Hepatic stellate cell (primary cell): Measurements from ENCODE around the gene PAQR5.
"Not testable (repeated sequence)": the region's sequence is repeated elsewhere in the genome, so short reads cannot be mapped to it uniquely, and the experiment has no call there.

Experiments
- DNase-seq: peaks from one replicate; pipeline ENCODE4 v3.0.0; 2011; ENCODE audit warnings: low spot score

Gene PAQR5

DNA sequence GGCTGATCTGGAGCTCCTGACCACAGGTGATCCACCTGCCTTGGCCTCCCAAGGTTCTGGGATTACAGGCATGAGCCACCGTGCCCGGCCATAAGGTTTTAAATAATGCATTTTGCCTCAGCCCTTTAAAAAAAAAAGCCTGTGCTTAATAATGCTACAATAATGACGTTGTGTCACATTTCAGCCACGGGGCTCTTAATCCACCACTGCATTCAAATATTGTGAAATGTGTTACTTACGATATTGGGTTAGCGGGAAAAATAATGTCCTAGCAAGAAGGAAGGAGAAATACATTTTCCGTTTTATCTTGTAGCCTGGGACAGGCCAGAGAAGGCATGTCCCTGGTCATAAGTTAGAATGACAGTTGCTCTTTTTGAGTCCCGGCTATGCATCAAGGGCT, 17.6 kb downstream of the PAQR5 start:
- DNase-seq: no peak

DNA sequence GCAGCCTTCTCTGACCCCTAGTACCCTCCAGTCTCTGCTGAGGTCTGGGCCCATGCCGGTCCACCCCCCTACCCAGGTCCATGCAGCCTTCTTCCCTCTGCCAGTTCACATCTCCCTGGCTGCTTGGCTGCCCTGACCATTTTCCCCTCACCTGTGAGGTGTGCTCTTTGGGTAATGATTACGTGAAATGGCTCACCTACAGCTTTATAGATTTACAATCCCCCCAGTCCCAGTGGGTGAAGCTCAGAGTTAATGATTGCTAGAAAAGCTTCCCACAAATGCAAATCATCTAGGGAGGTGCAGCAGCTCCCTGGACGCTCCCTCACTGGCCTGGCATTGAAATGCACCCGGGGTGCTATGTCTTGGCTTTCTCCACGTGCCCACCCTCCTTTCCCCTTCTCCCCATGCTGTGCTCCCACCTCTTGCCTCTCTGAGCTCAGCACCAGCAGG, 18.7 kb downstream of the PAQR5 start:
- no peak for DNase-seq

DNA sequence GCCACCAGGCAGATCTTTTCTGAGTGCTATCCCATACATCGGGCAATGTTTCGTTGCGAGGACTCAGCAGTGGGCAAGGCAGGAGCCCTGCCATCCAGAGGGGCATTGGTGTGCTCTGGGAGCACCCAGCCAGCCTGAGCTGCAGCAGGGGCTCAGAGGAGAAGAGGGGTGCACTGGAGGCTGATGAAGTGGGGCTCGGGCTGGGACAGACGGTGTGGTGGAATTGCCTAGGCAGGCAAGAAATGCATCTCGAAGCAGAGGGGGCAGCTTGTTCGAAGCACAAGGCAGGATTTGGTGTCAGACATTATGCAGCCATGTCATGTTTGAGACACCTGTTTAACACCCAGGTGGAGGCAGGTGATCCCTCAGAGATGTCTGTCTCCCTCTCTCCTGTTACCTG, 19.3 kb downstream of the PAQR5 start:
- no peak for DNase-seq

- no peak for DNase-seq
Measured at GRCh38 chr15:69319384-69320375, 21.0 kb downstream of the PAQR5 start.

DNA sequence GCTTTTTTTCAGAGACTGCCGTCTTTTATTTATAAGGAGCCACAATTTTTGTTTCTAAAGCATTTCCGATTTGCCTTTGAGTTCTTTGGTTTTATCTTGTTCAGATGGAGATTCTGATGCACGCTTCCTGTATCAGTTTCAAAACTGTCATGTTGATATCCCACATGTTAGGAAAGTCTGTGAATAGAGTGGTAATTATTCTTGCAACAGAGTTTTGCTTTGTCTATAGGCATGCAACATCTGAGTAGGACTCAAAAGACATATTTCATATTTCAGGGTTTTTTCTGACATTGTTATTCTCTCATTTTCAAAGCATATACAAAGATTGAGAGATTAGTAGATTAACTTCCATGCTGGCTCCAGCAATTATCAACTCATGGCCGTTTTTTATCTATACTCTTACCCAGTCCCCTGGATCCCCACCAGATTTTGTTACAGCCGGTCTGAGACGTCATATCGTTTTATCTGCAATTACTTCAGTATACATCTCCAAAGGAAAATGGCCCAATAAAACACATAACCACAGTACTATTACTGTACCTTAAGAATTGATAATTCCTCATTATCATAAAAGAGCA, 22.4 kb downstream of the PAQR5 start:
- DNase-seq: no peak

DNA sequence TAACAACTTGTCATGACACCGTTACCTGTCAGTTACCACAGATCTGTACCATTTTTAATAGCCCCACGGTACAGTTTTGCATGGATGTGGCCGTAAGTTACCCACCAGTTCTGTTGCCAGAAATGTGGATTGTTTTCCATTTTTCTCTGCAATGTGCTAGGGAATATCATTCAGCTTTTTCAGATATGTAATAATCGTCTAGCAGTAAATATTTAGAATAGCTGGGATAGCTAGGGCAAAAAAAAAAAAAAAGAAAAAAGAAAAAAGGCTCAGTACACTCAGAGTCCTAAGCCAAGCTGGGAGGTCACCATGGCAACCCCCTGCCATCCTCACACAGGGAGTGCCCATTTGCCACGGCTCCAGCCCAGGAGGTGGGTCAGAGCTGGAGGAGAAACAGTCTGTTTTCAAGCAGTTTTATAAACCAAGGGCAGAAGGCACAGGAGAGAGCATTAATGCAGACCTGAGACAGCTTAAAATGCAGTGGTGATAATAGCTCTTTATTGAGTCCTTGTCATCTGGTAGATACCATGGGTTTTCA, 25.2 kb downstream of the PAQR5 start:
- DNase-seq: no peak

DNA sequence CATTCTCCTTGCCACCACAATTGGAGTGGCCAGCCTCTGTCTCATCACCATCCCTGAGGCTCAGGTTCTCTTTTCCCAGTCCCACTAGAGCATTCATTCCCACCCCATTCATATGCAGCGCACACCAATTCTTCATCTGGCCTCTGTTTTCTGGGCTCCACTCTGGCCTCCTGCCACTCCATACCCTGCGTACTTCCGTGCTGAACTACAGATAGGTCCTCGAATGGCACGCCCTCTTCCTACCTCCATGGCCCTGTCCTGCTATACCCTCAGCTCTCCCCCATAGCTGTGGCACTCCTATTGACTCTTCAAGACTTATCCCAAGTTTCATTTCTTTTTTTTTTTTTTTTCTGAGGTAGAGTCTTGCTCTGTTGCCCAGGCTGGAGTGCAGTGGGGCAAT, 25.9 kb downstream of the PAQR5 start:
- DNase-seq: no peak

DNA sequence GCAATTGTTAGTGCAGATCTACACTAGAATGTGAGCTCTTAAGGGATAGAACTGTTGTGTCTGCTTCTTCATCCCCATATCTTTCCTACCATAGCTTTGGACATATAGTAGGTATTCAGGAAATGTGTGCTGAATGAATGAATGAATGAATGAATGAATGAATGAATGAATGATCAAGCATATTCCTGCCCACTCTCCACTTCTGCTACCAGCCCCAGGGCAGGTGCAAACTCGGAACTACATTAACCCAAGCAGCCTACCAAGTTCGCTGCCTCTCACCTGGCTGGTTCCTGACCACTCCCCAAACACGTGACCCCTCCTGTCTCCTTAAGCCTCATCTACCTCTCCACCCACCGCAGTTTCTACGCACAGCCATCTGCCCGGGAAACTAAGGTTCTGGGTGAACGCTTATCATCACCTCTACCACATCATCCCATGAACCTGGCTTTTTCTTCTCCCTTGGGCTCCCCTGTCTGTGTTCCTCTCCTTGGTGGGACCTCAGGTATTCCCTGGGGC, 26.8 kb downstream of the PAQR5 start:
- DNase-seq: no peak

DNA sequence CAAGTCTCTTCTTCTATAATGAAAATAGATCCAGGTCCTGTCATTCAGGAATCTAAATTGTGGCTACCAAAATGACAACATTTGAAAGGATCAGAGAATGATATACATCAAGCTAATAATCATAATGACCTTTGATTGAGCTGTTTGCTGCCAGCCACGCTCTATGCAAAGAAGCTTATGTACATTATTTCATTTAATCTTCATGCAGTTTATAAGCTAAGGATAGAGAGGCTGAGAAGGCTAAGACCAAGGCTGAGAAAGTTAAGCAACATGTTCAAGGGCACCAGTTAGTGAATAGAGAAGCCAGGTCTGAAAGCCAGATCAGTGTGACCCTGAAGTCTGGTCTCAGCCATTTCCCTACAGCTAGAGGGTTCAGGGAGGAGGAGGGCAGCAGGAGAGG, 29.4 kb downstream of the PAQR5 start:
- DNase-seq: no peak

DNA sequence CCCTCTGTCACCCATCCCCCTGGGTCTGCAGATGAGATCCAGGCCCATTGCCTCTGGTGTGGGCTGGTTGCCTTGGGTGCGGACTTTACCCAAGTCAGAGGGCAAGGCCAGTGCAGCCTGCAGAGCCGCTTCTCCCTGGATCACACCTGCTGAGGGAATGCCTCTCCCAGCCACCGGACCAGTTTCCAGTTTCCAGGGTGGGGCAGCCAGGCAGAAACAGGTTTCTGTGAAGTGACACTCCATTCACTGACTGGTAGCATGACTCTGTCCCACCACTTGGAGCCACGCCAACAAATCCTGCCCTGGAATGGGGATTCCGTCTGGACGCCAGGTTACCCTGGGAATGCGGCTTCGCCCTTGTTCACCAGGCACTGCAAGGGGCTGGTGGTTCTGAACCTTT, 30.0 kb downstream of the PAQR5 start:
- no peak for DNase-seq

DNA sequence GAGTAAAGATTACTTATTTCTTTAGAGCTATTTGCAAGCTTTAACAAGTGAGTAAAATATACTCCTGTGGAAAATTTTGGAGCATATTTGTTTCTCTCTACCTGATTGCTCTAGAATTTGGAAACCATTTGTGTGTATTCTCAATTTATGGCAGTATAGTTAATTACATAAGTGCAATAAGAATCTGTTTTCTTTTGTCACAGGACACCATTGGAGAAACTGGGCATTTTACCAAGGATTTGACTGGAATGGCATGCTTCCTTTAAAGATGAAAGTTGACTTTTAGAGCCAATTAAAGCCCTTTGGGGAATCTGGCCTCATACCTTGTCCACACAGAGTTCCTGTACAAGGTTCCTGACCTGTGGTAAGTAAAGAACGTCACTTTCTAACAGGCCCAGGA, 38.4 kb downstream of the PAQR5 start:
- no peak for DNase-seq

DNA sequence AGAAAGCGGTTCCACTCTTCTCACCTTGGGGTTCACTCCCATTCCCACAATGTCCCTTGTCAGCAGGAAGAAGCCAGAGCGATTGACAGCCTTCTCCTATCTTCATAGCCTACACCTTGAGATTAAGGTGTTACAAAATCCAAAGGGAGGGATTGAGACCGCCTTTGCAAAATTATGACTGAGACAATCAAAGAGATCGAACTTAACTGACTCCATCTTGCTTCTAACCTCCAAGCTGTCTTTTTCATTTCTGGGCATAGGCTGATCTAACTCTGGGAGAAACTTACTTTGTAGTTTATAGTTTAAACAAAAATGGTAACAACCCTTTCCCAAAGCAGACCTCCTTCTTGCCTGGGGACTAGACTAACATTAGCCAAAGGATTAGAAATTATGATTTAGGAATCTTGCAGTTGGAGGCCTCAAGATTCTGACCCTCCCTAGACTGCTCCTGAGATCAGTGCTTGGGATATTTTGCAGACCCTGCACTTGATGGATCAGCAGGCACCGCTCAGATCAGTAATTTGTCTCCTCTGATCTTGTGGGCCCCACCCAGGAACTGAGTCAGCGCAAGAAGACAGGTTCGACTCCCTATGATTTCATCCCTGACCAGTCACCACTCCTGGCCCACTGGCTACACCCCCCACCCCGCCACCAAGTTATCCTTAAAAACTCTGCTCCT, 40.0 kb downstream of the PAQR5 start:
- DNase-seq: no peak

DNA sequence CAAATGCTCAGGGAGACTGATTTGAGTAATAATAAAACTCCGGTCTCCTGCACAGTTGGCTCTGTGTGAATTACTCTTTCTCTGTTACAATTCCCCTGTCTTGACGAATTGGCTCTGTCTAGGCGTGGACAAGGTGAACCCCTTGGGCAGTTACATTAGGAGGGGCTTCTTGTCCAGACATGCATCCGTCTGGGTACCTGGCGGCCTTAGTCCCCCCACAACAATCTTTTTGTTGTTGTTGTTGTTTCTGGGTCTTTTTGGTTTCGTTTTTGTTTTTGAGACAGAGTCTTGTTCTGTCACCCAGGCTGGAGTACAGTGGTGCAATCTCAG, 40.5 kb downstream of the PAQR5 start:
- DNase-seq: not testable (repeated sequence)

GRCh38 chr15:69340243-69340900, 41.7 kb downstream of the PAQR5 start:
- DNase-seq: no peak

- DNase-seq: no peak
Measured at GRCh38 chr15:69341356-69341755, 42.6 kb downstream of the PAQR5 start.

GRCh38 chr15:69342460-69343076, 43.9 kb downstream of the PAQR5 start:
- DNase-seq: no peak

DNA sequence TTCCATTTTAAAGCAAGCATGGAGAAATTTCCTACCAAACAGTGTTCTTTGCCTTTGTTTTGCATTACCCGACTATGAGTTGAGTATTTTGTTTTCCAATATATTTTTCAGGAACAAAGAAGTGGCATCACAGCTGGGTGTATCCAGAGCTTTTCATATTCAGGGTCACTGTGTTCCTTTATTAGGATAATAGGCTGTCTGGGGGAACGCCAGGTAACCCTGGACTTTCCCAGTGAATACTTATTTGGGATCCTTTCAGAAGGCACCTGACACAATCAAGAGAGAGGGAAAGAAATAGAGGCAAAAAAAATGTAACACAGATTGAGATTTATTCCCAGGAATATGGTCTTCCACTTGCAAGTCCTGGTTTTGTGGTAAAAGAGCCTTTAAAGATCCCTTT, 44.4 kb downstream of the PAQR5 start:
- DNase-seq: no peak

GRCh38 chr15:69344238-69344637, 45.5 kb downstream of the PAQR5 start:
- no peak for DNase-seq

DNA sequence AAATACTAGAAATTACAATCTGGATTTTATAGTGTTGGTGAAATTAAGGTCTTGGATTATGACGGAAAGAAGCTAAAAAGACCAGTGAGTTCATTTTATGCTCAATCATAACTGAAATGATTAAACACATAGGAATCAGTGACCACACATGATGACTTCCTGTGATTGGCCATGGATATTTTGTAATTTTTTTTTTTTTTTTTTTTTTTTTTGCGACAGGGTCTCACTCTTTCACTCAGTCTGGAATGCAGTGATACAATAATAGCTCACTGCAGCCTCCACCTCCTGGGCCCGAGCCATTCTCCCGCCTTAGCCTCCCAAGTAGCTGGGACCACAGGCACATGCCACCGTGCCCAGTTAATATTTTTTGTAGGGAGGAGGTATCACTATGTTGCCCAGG, 47.4 kb downstream of the PAQR5 start:
- DNase-seq: peak; percentile 56

- no peak for DNase-seq
Measured at GRCh38 chr15:69351333-69351732, 52.6 kb downstream of the PAQR5 start.

GRCh38 chr15:69351884-69352283, 53.2 kb downstream of the PAQR5 start:
- no peak for DNase-seq
